GM19467 (cell line): Measurements from ENCODE around the gene ORC2.

Source experiments
- ATAC-seq: cut with Tn5 transposase; IDR thresholded peaks from one replicate; pipeline ENCODE4 v1.9.1; 2021; ENCODE audit warnings: mild to moderate bottlenecking, moderate library complexity; ENCODE audit not compliant: unreplicated experiment

Gene ORC2

DNA sequence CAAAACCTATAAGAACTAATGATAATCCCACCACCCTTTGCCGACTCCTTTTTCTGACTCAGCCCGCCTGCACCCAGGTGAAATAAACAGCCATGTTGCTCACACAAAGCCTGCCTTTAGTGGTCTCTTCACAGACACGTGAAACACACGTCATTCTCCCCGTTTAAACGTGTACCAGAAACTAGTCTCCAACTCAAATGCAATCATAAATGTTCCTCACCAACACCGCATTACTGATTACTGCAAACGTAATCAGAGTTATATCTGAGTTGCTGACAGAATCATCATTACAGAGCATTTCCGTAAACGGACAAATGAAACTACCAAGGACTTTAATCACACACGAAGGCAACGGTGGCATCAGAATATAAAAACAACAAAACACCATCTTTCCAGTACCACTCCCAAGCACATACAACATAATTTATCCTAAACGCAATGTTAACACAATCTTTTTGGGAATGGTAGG, 100.9 kb downstream of the ORC2 start:
- no peak for ATAC-seq

DNA sequence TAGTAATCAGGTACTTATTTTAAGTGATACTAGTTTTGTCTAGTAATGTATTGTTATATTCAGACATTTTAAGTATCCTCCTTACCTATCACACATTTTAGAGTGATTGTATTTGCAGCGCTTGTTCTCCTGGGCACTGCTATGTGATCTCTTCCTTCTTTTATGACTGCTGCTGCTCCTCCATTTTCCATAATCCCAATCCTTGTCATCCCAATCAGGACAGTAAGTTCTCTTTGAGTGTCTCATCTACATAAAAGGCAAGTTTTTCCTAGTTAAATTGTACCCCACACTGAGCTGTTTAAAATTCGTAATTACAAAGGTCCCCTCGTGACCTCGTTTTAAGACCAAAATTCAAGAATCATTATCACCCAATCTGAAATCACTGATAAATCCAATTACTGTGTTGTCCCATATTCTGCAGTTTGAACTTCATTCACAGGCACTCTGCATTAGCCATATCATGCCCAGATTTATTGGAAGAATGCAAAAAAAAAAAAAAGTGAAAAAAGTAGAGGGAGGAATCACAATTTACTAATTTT, 101.8 kb downstream of the ORC2 start:
- ATAC-seq, result no peak

DNA sequence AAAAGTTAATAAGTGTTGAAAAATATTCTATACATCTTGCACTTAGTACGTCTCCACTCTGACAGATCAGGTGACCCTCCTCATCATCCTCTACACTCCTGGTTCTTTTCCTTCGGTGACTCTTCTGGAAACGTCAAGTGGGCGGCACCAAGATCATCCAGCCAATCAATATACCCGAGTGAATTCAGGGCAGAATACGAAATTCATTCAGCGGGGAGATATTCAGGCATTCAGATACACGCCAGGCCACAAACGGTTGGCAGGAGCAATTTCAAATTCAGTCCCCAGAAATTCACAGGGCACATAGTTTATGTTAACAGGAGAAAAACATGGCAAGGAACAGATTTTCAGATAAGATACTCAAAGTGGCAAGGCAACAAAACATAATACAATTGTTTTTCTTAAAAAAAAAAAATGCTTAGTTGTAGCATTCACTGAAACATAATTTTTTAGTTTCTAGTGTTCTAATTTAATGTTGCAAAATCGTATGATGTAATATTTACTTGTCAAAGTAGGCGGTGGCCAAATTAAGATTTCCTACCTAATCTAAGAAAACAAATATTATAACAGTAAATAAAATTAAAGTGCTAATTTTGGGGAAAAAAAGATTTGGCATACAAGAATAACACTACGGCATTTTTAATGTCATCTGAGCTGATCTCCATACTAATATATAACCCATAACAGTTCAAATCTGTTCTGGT, 103.2 kb downstream of the ORC2 start:
- no peak for ATAC-seq
